Activated T-helper 9 cell treated with anti-CD3 and anti-CD28 coated beads, Interleukin-2, amount 50 U/mL, for 16 hours (primary cell): ENCODE data around the gene NLGN1.

Experiments used
- DNase-seq: peaks from one replicate; pipeline ENCODE4 v3.0.0-alpha.2; 2020; ENCODE audit warnings: low read depth

Gene NLGN1

DNA sequence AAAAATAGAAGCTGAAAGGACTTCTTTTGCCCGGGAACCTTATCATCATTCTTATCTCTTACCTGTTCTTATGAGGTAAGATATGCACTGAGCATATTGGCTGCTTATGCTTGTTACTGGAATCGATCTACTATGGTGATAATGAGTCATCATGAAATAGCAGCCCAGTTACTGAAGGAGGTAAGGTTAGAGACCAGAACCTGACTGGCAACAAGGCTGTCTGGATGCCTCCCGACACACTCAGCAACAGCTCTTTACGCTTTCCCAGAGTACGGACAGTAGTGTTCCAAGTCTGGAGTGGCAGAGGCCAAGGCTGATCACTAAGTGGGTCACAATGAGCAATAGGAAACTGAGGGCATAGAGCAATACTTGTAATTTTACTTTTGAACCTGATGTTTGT, 314.1 kb downstream of the NLGN1 start:
- DNase-seq = no peak

DNA sequence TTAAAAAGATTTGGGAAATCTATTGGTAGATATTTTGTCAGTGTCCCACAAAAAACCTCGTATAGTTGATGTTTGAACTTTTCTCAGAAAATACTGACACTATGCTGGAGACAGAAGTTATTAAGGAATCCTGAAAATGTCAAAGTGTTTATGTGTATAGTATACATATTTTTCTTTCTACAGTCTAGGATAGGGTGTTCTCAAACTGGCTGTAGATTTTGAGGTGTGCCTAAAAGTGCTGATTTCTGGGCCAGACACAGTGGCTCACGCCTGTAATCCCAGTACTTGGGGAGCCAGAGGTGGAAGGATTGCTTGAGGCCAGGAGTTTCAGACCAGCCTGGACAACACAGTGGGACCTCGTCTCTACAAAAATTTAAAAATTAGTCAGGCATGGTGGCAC, 322.0 kb downstream of the NLGN1 start:
- DNase-seq = no peak

DNA sequence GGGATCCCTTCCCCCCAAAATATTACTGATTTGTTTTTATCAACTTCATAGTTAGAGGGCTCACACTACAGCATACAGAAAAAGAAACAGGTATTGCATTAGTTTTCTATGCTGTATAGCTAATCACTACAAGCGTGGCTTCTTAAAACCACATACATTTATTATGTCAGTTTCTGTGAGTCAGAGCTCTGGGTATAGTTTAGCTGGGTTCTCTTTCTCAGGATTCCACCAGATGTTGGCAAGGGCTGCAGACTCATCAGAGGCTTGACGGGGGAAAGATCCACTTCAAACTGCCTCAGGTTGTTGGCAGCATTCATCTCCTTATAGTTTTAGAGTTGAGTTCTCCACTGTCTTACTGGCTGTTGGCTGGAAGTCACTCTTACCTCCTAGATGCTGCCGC, 328.0 kb downstream of the NLGN1 start:
- DNase-seq = no peak

DNA sequence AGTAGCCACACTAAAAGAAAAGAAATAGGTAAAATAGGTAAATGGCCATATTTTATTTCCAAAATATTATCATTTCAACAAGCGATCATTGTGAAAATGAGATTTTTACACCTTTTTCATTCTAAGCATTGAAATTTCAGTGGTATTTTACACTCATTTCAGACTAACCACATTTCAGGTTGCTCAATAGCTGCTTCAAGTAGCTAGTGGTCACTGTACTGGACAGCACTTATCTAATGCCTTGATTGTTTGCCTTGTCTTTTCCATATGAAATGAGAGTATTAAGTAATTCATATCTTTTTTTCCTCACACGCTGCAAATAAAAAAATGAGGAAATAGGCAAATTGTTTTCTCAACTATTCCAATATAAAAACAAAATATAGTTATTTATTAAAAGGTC, 332.8 kb downstream of the NLGN1 start:
- DNase-seq = no peak

DNA sequence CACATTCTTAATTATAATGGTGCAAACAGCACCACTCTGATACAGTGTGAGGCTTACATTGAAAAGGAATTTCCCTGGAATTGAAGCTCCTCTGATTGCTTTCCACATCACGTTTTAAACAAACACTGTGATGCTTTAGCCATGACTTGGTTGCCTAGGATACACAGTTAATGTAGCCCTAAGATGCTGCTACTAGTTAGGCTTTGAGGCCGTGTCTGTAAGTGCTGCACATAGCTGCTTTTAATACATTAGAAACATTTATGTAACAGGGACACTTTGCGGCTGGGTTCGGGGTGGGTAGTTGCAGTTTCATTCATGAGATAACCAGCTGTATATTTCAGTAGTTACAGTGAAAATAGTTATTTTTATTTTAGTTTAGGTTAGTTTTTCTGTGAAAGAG, 334.7 kb downstream of the NLGN1 start:
- DNase-seq = no peak

DNA sequence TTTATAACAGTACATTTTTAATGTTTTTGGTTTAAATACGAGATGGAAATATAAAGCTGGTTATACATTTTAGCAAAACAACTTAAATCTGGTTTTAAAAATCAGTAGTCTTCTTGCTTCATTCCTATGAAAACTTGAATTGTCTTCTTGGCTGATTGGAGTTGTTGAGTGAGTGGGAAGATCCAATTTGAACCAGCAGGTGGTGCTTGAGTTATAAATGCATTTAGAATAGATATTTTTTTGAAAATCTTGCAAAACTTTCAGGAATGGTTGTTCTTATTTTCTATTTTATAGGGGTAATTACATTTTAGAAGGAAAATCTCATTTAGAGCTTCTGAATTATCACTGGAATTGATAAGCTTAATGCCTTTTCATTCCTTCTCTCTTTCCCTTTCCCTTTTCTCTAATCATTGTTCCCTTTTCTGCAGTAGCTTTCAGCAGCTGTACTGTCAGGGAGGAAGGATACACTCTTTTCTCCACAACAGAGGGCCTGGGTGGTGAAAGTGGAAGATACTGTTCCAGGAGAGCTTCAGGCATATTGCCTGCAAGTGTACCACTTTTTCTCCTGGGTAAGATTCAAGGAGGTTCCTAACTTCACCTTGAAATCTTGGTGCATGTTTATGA, 335.6 kb downstream of the NLGN1 start:
- DNase-seq = no peak

DNA sequence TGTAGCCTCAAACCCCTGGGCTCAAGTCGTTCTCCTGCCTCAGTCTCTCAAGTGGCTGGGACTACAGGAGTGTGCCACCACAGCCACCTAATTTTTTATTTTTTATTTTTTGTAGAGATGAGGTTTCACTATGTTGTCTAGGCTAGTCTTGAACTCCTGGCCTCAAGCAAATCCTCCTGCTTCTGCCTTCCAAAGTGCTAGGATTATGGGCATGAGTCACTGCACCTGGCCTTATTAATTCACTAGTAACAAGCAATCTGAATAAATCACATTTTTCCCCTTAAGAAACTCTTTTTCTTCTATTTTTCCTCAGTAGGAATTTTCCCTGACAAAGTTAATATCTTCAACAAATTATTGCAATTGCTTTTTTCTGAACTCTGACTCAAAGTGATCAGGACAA, 336.9 kb downstream of the NLGN1 start:
- no peak for DNase-seq

DNA sequence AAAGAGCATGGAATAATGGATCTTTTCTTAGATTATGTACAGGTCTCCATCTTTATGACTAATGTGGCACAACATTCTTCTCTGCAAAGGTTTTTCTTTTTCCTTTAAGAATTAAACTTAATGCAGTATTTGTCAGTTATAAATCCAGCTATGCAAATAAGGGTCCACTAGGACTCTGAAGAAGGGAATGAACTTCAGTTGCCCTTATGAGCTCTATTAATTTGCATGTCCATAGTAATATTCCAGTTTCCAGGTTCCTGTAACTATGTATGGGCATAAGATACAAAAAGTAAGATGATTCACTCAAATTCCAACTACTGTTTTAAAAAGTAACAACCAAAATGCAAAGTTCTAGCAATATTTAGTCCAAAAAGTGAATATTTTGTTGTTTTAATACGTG, 337.4 kb downstream of the NLGN1 start:
- no peak for DNase-seq

DNA sequence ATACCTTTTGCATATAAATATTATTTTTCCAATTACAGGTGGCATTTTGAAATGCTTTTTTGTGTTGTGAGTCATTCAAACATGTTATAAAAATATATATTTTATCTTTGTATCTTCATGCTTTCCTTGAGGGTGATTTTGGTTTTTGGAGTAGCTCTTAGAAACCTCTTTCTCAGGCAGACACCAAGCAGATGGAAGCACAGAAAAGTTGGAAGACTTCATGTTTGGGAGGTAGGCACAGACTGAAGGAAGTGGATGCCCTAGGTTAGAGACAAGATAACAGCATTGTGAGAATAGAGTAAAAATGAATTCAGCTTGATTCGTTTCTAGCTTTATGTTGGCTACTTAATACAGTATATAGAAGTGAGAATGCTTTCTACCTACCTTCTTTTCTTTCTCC, 338.3 kb downstream of the NLGN1 start:
- DNase-seq = no peak

DNA sequence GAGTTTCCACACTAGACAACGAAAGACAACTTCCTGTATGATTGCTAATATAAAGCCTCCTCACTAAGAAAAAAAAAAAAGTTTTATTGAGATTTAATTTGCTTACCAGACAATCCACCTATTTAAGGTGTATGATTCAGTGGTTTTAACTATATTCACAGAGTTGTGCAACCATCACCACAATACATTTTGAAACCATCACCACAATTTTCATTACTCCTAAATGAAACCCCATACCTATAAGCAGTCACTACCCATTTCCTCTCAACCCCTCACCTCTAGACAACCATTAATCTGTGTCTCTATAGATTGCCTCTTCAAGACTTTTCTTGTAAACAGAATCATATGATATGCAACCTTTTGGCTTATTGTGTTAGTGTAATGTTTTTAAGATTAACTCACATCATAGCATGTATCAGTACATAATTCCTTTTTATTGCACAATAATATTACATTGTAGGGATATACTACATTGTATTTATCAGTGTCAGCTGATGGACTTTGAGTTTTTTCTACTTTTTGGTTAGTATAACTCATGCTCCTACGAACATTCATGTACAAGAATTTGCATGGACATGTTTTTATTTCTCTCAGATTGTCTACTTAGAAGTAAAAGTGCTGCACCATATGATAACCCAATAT, 339.7 kb downstream of the NLGN1 start:
- DNase-seq = no peak

DNA sequence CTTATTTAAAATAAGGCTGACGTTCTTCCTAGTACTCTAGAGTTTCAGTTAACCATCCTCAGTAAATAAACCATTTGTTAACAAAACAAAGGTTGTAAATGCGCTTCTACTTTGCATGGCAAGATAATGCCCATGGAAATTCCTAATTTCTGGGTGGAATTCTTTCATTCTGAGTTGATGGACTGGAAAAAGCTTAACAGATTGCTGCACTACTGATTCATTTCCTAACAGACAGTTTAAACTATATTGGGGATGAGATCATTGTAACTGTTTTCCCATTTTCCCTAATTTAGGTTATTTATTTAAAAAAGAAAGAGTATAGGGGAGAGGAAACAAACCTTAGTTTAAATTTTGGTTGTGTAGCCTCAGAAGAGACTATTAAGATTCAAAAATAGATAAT, 342.2 kb downstream of the NLGN1 start:
- no peak for DNase-seq

DNA sequence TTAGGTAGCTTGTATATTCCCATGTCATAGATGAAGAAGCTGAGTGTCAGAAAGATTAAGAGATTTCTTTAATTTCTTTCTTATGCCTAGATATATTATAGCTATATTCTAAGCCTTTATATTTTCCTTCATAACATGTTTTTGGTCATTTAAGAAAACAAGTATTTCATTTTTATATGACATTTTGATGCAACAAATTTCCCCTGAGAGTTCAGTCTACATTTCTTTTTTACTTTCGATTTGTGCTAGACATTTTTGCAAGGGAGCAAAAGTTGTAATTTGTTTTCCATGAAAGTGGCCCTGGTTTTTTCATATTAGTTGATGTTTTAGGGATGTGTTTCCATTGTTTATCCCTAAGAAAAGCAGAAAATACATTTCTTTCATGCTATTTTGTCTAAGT, 344.9 kb downstream of the NLGN1 start:
- DNase-seq = no peak

DNA sequence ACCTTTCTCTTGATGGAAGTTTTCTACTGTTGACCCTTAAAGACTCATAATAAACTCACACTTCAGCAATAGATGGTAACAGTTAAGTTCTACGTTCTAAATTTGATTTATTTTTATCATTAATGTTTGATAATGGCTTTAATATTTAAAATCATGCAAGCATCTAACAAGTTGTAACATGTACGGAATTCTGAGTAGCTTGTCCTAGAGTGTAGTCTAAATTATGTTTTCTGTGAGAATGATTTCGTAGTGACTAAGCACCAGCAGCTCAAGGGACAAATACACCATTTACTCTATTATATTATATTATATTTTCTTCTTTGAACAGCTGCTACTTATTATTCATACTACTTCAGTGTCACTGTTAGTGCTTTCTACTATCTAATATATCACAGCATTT, 345.6 kb downstream of the NLGN1 start:
- no peak for DNase-seq

DNA sequence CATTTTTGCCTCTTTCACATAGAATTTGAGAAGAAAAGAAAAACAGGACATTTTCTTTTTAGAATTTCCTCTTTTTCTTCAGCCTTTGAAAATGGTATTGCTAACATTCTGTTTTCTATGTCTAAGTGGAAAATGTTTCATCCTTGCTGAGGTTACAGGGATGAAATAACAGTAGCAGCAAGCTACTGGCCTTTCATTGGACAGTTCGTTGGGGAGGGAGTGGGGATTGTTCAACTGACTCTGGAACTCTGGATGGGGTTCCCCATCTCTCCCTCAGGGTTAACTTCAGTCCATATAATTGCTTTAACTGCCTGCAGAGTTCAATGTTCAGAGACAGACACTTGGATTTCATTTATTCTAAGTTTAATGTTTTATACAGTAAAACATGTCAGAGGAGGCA, 346.0 kb downstream of the NLGN1 start:
- DNase-seq = no peak

DNA sequence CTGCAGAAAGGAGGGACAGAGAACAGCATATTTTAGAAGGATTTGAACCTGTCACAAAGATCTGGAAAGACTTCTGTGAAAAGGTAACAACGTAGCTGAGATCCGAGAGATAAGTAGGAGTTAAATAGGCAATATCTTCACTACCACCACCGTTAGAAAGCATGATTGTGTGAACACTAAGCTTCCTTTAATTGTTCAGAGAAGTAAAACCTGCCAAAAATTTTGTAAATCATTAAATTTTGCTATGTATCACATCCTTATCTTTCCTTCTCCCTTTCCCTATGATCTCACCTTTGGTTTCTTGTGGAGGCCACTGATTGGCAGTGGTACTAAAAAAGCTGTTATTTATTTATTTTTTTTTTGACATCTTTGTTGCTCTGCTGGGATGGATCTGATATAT, 346.9 kb downstream of the NLGN1 start:
- no peak for DNase-seq

DNA sequence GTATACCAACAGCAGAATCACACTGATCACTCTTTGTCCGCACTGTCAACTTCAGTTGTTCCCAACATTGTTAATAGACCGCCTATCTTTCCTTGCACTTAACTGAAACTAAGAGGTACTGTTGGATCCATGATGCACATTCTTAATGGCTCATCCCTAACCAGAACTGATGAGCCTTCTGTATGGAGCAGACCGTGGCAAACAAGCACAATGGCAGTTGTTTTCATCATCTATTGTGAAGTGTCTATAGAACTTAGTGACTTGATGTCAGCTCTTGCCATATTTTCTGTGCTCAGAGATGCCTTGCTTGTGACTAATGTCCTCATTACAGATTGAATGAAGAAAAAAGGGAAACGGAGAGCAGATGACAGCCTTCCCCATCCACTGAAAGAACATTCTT, 347.4 kb downstream of the NLGN1 start:
- DNase-seq = no peak

DNA sequence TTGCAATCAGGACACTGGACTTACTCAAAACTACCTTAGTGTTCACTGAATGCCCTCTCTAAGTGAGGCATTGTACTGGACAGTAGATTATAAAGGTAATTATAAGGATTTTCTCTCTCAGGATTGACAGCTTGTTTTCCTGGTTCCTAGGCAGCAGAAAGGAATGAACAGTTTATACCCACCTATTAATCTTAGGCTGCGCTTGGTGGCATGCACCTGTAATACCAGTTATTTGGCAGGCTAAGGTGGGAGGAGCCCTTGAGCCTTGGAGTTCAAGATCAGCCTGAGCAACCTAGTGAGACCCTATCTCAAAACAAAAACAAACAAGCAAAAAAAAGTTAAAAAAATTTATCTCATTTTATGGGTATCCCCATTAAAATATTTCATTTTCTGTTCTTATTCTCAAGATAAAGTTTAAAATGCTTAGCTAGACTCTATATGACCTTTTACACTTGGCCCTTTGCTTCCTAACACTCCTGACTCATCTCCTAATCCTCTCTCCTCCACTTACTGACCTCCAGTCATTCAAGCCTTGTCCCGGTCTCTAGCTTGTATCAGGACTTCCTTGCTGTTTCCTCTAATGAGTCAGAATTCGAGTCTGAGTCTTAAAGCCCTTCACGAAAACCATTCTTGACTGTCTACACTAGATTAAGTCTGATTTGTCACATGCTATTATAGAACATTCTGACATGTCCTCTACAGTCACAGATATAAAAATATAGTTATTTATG, 348.6 kb downstream of the NLGN1 start:
- no peak for DNase-seq

DNA sequence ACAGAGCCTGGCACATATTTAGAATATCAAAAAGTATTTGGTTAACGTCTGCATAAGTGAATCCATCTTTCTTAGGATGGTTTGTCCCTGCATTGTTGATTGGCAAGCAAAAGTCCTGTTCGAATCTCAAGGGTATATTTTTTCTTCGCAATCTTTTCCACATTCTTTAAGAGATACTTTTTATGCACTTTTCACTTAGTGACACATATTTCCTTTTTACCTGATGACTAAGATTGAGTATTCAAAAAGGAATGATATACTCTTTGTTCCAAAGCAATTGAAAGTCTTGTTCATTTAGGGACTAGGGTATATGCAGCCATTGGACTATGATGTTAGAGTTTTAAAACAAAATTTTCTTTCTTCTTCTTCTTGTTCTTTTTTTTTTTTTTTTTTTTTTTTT, 349.9 kb downstream of the NLGN1 start:
- no peak for DNase-seq

DNA sequence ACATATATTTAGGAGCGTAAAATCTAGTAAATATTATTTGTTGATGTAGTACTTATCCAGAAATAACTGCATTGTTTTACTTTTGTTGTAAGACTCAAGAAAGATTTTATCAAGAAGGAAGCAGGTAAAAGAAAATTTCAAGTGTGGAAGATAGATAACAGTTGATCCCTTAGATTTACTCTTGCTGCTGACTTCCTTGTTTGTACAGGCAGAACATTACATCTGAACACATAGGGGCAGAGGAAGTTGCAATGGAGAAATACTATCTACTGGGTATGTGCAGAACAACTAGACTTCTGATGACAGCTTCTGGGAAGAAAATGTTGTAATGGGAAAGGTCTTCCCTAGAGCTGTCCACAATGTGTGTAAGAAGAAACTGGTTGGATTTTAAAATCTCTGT, 350.6 kb downstream of the NLGN1 start:
- no peak for DNase-seq

DNA sequence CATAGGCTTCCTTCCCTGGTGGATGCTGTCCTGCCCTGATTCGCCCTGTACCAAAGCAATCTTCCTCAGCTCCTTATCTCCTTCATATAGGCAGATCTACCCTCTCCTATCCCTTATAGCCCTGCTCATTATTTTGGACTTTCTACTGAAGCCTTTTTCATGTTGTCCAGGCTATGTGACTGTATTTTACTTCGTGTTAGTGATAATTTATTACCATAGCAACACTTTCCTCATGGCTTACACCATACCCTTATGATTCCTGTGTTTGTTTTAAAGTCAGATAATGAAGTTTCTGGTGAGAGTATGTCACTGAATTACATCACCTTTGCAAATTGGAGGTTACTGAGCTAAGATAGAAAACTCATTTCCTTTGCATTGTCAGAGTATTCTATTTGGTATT, 352.6 kb downstream of the NLGN1 start:
- DNase-seq = no peak

DNA sequence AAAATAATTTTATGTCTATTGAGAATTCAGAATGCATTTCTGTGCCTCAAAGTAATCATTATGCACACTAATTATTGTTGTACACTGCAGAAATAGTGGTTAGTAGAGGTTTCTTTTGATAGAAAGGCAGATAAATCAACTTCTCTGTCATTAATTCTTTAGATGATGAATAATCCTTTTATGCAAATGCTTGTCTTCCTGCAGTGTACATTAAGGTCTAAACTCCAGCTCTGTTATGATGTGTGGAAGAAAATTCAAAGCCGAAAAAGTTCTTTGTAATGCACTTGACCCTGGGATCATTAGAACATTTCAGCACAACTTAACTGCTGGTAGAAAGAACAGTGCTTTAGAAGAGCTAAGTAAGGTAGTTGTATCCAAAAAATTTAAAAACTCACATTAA, 353.0 kb downstream of the NLGN1 start:
- no peak for DNase-seq

DNA sequence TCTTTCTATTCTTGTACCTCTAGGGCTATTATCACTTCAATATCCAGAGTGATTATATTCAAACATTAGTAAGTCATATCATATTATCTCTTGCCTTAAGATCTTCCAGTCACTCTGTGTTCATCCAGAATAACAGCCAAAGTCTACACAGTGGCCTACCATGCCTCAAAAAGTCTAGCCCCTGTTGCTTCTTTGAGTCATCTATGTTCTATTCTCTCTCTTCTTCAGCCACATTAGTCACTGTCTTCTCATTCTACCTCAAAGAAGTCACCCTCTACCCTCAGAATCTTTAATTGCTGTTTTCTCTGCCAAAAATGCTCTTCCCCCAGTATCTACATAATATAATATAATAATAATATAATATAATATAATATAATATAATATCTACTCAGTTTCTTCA, 356.0 kb downstream of the NLGN1 start:
- DNase-seq = no peak

DNA sequence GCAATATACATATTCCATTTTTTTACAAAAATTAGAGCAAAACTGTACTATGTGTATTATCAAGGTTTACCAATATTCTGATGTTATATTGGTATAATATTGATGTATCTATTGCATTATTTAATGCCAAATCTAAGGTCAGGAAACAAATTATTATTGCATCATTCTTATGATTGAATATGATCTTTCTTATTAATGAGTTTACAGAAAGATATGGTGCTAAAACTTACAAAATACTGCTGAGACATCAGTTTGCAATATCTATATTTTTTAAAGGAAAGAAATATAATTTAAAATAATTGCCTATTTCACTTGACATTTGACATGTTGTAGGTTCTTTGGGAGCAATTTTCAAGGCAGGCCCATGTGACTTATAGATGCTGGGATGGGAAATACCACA, 357.6 kb downstream of the NLGN1 start:
- DNase-seq = no peak

DNA sequence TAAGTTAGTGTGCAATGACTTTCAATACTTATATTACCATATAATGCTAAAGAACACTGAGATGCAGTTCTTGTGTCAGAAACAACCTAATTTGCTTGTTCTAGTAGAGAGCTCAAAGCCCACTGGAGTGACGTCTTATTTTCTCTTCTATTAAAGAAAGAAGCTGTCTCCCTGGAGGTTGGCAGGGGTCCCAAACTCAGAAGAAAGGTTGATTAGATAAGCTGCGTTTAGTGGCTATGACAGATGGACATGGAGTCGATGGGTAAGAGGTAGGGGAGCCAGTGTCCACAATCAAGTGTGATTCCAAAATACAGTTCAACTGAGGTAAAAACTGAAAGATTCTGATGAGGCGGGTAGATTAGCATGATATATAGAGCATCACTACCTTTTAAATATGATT, 363.6 kb downstream of the NLGN1 start:
- DNase-seq = no peak
